Thoracic aorta (tissue), 2 donors: ENCODE measurements around the gene RAB33B. TPM values are rescaled to one million over a fixed set of nuclear protein-coding genes. Genes with fewer than 3 reads are reported as not detected.
"Not testable (repeated sequence)": the region's sequence is repeated elsewhere in the genome, so short reads cannot be mapped to it uniquely, and the experiment has no call there.

Experiments used
- ATAC-seq: fragments of 150-250 bp; one replicate; pipeline ENCODE4 v1.8.0; 2017; ENCODE audit warnings: low read depth; ENCODE audit not compliant: insufficient number of reproducible peaks, low FRiP score
- DNase-seq: peaks from one replicate; pipeline ENCODE4 v3.0.0-alpha.2; 2020; ENCODE audit warnings: low spot score
- H3K27ac ChIP-seq, 2 donors: fragments of 200-600 bp; sonication (generic); 1 replicate in 1 of 2; 2 replicates in 1 of 2; pipeline ENCODE4 v1.5.1; 2016; ENCODE audit warnings: mild to moderate bottlenecking in 2 of 2, moderate library complexity in 2 of 2
- H3K27me3 ChIP-seq: fragments of 200-600 bp; sonication (generic); replicated peaks from 2 replicates; pipeline ENCODE4 v1.6.0; 2016; ENCODE audit warnings: mild to moderate bottlenecking; ENCODE audit not compliant: insufficient read depth
- H3K36me3 ChIP-seq: fragments of 200-600 bp; sonication (generic); one replicate; pipeline ENCODE4 v1.5.1; 2016
- H3K4me1 ChIP-seq, 2 donors: fragments of 200-600 bp; sonication (generic); 1 replicate in 1 of 2; 2 replicates in 1 of 2; pipeline versions ENCODE4 v1.5.1 to v1.6.0; 2016; ENCODE audit warnings: low read depth in 2 of 2, mild to moderate bottlenecking in 1 of 2; ENCODE audit not compliant: control insufficient read depth in 1 of 2
- H3K4me3 ChIP-seq: fragments of 200-600 bp; sonication (generic); 2 replicates; pipeline ENCODE4 v1.5.1; 2016; ENCODE audit warnings: mild to moderate bottlenecking
- H3K9me3 ChIP-seq: fragments of 200-600 bp; sonication (generic); 2 replicates; pipeline ENCODE4 v1.5.1; 2016
- CTCF ChIP-seq: fragments of 200-600 bp; sonication (generic); IDR thresholded peaks from one replicate; pipeline ENCODE4 v1.5.1; 2019; ENCODE audit warnings: antibody characterized with exemption
- total RNA-seq, 2 donors: library from RNA; depleted of rRNA; stranded (reverse); fragments of >200 nt; gene quantifications; one replicate each; pipeline versions ENCODE4 v1.1.0 to v1.2.3, GENCODE V29; 2016

Gene RAB33B
- total RNA-seq = 10 to 100 TPM in 1 of 2 donors, 1 to 10 TPM in 1; 8.7 to 14.2 TPM

GRCh38 chr4:139454111-139455045, at the start of gene RAB33B:
Gene RAB33B, plus strand, starts transcription at chr4:139454121. Its CDS starts 75 bp downstream, at chr4:139454196.
- Histone ChIP-seq H3K27me3 (no peaks in the 10 kb centered on the region), H3K36me3 (no peaks in the 10 kb centered on the region), H3K4me3 (peak within 1 kb of the TSS; percentile 93), H3K9me3 (no peaks in the 10 kb centered on the region), H3K27ac (peak within 1 kb of the TSS; percentile 79 to 96), H3K4me1 (peaks cover 38 to 54% of the 10 kb centered on the region in 2 donors)
- ATAC-seq = no peak
- DNase-seq = peak; percentile 60
- TF ChIP-seq CTCF = no peak

DNA sequence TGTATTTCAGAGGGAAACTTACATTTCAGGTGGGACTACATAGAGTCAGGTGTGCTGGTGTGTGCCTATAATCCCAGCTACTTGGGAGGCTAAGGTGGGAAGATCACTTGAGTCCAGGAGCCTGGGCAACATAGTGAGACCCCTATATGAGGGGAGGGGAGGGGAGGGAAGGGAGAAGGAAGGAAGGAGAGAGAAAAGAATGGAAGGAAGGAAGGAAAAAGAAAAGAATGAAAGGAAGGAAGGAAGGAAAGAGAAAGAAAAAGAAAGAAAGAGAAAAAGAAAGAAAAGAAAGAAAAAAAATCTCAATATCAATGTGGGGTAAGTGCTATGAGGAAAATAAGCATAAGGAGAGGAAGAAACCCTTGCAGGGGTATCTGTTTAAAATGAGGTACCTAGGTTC, 43.6 kb upstream of the RAB33B start:
- Histone ChIP-seq H3K27ac (no peak overlapping the region), H3K9me3 (peaks cover 3% of the 10 kb centered on the region), H3K4me3 (no peak overlapping the region), H3K4me1 (no peaks in the 10 kb centered on the region), H3K36me3 (no peaks in the 10 kb centered on the region), H3K27me3 (no peaks in the 10 kb centered on the region)
- TF ChIP-seq CTCF = no peak
- no peak for ATAC-seq
- no peak for DNase-seq

DNA sequence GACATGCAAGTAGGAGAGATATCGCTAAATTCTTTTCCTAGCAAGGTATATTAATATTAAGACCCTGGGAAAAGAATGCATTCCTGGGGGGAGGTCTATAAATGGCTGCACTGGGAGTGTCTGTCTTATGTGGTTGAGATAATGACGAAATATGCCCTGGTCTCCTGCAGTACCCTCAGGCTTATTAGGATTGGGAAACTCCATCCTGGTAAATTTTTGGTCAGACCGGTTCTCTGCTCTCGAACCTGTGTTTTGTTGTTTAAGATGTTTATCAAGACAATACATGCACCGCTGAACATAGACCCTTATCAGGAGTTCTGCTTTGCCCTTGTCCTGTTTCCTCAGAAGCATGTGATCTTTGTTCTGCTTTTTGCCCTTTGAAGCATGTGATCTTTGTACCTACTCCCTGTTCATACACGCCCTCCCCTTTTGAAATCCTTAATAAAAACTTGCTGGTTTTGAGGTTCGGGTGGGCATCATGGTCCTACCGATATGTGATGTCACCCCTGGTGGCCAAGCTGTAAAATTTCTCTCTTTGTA, 39.2 kb upstream of the RAB33B start:
- ATAC-seq, H3K4me3 ChIP-seq, H3K27me3 ChIP-seq, H3K9me3 ChIP-seq, DNase-seq, H3K36me3 ChIP-seq, H3K27ac ChIP-seq, H3K4me1 ChIP-seq: not testable (repeated sequence)

DNA sequence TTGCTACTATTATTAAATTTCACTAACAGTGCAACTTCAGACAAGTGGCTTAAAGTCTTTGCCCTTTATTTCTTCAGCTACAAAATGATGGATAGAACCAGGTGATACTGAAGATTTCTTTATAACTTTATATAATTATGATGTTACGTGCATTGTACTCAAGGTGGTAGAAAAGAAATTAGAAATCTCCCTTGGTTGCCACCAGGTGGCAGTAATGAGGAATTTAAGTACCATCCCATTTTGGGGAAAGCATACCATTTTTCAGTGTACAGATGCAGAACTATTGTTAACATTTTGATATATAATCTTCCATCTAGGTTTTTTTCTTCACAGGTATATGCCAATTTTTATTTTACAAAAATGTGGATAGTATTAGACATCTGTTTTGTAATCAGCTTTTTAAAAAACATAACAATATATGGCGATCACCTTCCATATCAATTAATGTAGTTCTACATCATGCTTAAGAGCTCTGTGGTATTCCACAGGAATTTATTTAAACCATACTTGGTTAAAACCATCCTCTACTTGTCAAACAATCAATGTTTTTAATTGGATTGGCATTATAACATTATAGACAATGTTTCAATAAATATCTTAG, 37.7 kb upstream of the RAB33B start:
- DNase-seq = no peak
- Histone ChIP-seq H3K36me3 (no peaks in the 10 kb centered on the region), H3K27ac (no peak overlapping the region), H3K4me1 (peaks cover 0 to 3% of the 10 kb centered on the region in 2 donors), H3K27me3 (no peaks in the 10 kb centered on the region), H3K4me3 (no peak overlapping the region), H3K9me3 (peaks cover 3% of the 10 kb centered on the region)
- peak; percentile 68 for TF ChIP-seq CTCF
- ATAC-seq = no peak

GRCh38 chr4:139419388-139419914, 34.5 kb upstream of the RAB33B start:
- H3K4me3 ChIP-seq = peak overlapping the region; percentile 21
- DNase-seq (peak; percentile 17), ATAC-seq (no peak)
- no peak overlapping the region for H3K27ac ChIP-seq
- peaks cover 3% of the 10 kb centered on the region for H3K9me3 ChIP-seq
- H3K27me3 ChIP-seq = no peaks in the 10 kb centered on the region
- H3K4me1 ChIP-seq = peaks cover 0 to 3% of the 10 kb centered on the region in 2 donors
- H3K36me3 ChIP-seq = no peaks in the 10 kb centered on the region
- TF ChIP-seq CTCF = no peak
